Mucosa of descending colon (tissue), 3 donors: ENCODE data around the gene DCLRE1C. TPM values are rescaled to one million over a fixed set of nuclear protein-coding genes. Genes with fewer than 3 reads are reported as not detected.
"Not testable (repeated sequence)": the region's sequence is repeated elsewhere in the genome, so short reads cannot be mapped to it uniquely, and the experiment has no call there.

Source experiments
- ATAC-seq: fragments of 200-7000 bp; cut with Tn5 transposase; one replicate; pipeline ENCODE4 v1.9.1; 2020; ENCODE audit warnings: mild to moderate bottlenecking, moderate library complexity
- DNase-seq, 3 donors: peaks; one replicate each; pipeline ENCODE4 v3.0.0-alpha.2; 2020
- H3K36me3 ChIP-seq: fragments of 200-600 bp; one replicate; pipeline ENCODE4 v1.8.0; 2021; ENCODE audit warnings: low read depth, mild to moderate bottlenecking
- H3K4me1 ChIP-seq: fragments of 200-600 bp; one replicate; pipeline ENCODE4 v1.8.0; 2021; ENCODE audit warnings: low read depth, mild to moderate bottlenecking
- H3K4me3 ChIP-seq: fragments of 200-600 bp; one replicate; pipeline ENCODE4 v1.8.0; 2021; ENCODE audit warnings: mild to moderate bottlenecking
- H3K9me3 ChIP-seq: fragments of 200-600 bp; one replicate; pipeline ENCODE4 v1.8.0; 2021; ENCODE audit warnings: mild to moderate bottlenecking
- CTCF ChIP-seq: fragments of 200-600 bp; IDR thresholded peaks from one replicate; pipeline ENCODE4 v1.8.0; 2022; ENCODE audit warnings: antibody characterized with exemption, mild to moderate bottlenecking
- intact Hi-C, 2 donors: fragments of 100-400 bp; cut with DNase I in 1 of 2; cut with micrococcal nuclease in 1 of 2; formaldehyde crosslinking; loops; one replicate each; pipeline versions ENCODE4 v1.11.0 to v1.11.1; 2022; cut with DNase I, micrococcal nuclease
- total RNA-seq, 3 donors: library from RNA; stranded (reverse); fragmentation: NEBNext Ultra II Directional in 2 of 3; extraction: Animal tissue kit (Norgen Biotek cat#: 25700) in 2 of 3; gene quantifications; one replicate each; pipeline versions ENCODE4 v1.2.1 to v1.2.4, GENCODE V29; 2021 to 2023
- donor health status: DM: no; HTN: no; CAD: no; lungs with moderate emphysema.
- donor health status: DM: no; HTN: no; CAD: no.
- donor health status: DM: no; HTN: yes; CAD: no.

DCLRE1C gene
- total RNA-seq, 3 donors from 2014 or later, result 10.2 to 15.6 (median 12.4) TPM

GRCh38 chr10:14975672-14976273 is 21.9 kb upstream of the DCLRE1C start:
- intact Hi-C loops, result no loop called here

GRCh38 chr10:14974153-14974998 is 20.5 kb upstream of the DCLRE1C start:
- intact Hi-C loops, H3K4me3 ChIP-seq, ATAC-seq, DNase-seq, H3K4me1 ChIP-seq, H3K36me3 ChIP-seq, H3K9me3 ChIP-seq: not testable (repeated sequence)

More at GRCh38 chr10:14975672-14976273, 21.9 kb upstream of the DCLRE1C start:
- no peak for DNase-seq
- TF ChIP-seq CTCF, result no peak
- Histone ChIP-seq H3K36me3 (no peaks in the 10 kb centered on the region), H3K9me3 (no peaks in the 10 kb centered on the region), H3K4me1 (no peaks in the 10 kb centered on the region), H3K4me3 (no peak overlapping the region)
- no peak for ATAC-seq

- Histone ChIP-seq H3K36me3 (no peaks in the 10 kb centered on the region), H3K9me3 (no peaks in the 10 kb centered on the region), H3K4me3 (no peak overlapping the region), H3K4me1 (no peaks in the 10 kb centered on the region)
- no peak for ATAC-seq
- intact Hi-C loops, result no loop called here
- TF ChIP-seq CTCF, result no peak
- peak in 2 of 3 donors; percentile 61 to 64 for DNase-seq
Measured at GRCh38 chr10:14971867-14972448, 18.1 kb upstream of the DCLRE1C start.

- TF ChIP-seq CTCF, result no peak
- H3K4me3 ChIP-seq, result no peak overlapping the region
- no peak for ATAC-seq
- H3K36me3 ChIP-seq, result no peaks in the 10 kb centered on the region
- DNase-seq, result no peak
- no peaks in the 10 kb centered on the region for H3K4me1 ChIP-seq
- intact Hi-C loops, result no loop called here
- no peaks in the 10 kb centered on the region for H3K9me3 ChIP-seq
Measured at GRCh38 chr10:14967897-14968296, 14.0 kb upstream of the DCLRE1C start.

GRCh38 chr10:14959221-14960057 is 5.5 kb upstream of the DCLRE1C start, which contains the start of gene MEIG1:
MEIG1 (plus strand) TSS chr10:14959388; CDS start chr10:14966469, 7,081 bp downstream.
- ATAC-seq, result peak; percentile 98
- intact Hi-C loops, result loop anchor here in 1 of 2 donors (10.0 kb wide), 1 partner anchor 145 kb away; no protein-coding TSS in a partner anchor
- no peak for TF ChIP-seq CTCF

More at GRCh38 chr10:14959221-14960057, 5.5 kb upstream of the DCLRE1C start, which contains the start of gene MEIG1:
- Histone ChIP-seq H3K4me1 (peaks cover 5% of the 10 kb centered on the region), H3K9me3 (no peaks in the 10 kb centered on the region), H3K36me3 (no peaks in the 10 kb centered on the region), H3K4me3 (peak within 1 kb of the TSS; percentile 46)
- peak; percentile 95 to 99 (median 96) for DNase-seq
